HG03095 (cell line): ENCODE data around the gene KANK2.

Source experiments
- ATAC-seq: cut with Tn5 transposase; IDR thresholded peaks from one replicate; pipeline ENCODE4 v1.9.1; 2021; ENCODE audit warnings: moderate library complexity; ENCODE audit not compliant: unreplicated experiment

Gene KANK2

GRCh38 chr19:11197291-11198174 is at the start of gene KANK2:
KANK2 (minus strand) TSS chr19:11197545; CDS start chr19:11194511, 3,034 bp downstream.
- no peak for ATAC-seq

GRCh38 chr19:11246941-11247340 is 49.6 kb upstream of the KANK2 start:
- no peak for ATAC-seq

GRCh38 chr19:11244846-11245589 is 47.7 kb upstream of the KANK2 start:
- ATAC-seq, result no peak

GRCh38 chr19:11243798-11244169 is 46.4 kb upstream of the KANK2 start:
- no peak for ATAC-seq

- no peak for ATAC-seq
Observed at GRCh38 chr19:11242864-11243797, 45.8 kb upstream of the KANK2 start.

GRCh38 chr19:11242025-11242424 is 44.7 kb upstream of the KANK2 start:
- no peak for ATAC-seq

GRCh38 chr19:11240008-11240444 is 42.7 kb upstream of the KANK2 start:
- no peak for ATAC-seq

- ATAC-seq, result no peak
Observed at GRCh38 chr19:11239377-11240000, 42.1 kb upstream of the KANK2 start, which contains the start of gene ANGPTL8. ANGPTL8 (plus strand) TSS chr19:11239619; CDS start chr19:11239638, 19 bp downstream.

- ATAC-seq, result no peak
Observed at GRCh38 chr19:11238781-11239376, 41.5 kb upstream of the KANK2 start.

- no peak for ATAC-seq
Observed at GRCh38 chr19:11238041-11238440, 40.7 kb upstream of the KANK2 start.

- no peak for ATAC-seq
Observed at GRCh38 chr19:11237321-11237720, 40.0 kb upstream of the KANK2 start.

GRCh38 chr19:11236324-11237301 is 39.3 kb upstream of the KANK2 start:
- ATAC-seq, result no peak

- no peak for ATAC-seq
Observed at GRCh38 chr19:11234486-11235075, 37.2 kb upstream of the KANK2 start.

GRCh38 chr19:11233073-11233472 is 35.7 kb upstream of the KANK2 start:
- ATAC-seq, result no peak

GRCh38 chr19:11232555-11232954 is 35.2 kb upstream of the KANK2 start:
- ATAC-seq, result no peak

- ATAC-seq, result no peak
Observed at GRCh38 chr19:11230621-11231386, 33.5 kb upstream of the KANK2 start.

- ATAC-seq, result no peak
Observed at GRCh38 chr19:11227195-11227886, 30.0 kb upstream of the KANK2 start.
